ENCODE results near the gene SEMA3D.

SEMA3D gene

DNA sequence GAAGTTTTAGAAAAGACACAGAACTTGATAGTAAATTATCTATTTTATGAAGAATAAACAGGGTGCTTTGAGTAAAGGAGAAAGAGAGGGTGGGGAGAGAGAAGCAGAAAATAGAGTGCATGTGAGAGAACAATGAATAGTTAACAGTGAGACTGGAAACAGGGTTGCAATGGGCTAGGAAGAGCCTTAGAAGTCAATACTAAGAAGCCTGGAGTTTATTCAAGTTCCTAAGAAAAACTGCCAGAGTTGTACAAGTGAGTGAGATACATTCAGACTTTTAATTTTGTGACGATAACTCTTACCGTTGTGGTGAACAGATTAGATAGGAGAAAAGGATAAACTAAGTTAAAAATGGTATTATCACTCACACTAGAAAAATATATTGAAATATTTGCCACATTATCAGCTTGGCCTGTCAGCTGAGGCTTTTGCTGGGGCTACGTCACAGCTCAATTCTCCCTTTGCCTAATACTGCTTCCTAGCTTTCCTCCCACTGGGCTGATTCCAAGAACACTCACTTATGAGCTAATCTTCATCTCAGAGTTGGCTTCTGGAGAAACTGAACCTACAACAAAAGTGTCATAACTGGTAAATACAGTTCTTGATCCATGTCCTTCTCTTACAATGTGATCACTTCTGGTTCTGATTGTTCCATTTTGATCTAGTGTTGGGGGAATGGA is 92.7 kb downstream of the SEMA3D start:
- H3K4me3 ChIP-seq: no peak overlapping the region
- H3K27ac ChIP-seq: peak overlapping the region; percentile 64 to 79
- DNase-seq (ENCODE audit: low spot score): no peak
- TF ChIP-seq, protein P1, sequence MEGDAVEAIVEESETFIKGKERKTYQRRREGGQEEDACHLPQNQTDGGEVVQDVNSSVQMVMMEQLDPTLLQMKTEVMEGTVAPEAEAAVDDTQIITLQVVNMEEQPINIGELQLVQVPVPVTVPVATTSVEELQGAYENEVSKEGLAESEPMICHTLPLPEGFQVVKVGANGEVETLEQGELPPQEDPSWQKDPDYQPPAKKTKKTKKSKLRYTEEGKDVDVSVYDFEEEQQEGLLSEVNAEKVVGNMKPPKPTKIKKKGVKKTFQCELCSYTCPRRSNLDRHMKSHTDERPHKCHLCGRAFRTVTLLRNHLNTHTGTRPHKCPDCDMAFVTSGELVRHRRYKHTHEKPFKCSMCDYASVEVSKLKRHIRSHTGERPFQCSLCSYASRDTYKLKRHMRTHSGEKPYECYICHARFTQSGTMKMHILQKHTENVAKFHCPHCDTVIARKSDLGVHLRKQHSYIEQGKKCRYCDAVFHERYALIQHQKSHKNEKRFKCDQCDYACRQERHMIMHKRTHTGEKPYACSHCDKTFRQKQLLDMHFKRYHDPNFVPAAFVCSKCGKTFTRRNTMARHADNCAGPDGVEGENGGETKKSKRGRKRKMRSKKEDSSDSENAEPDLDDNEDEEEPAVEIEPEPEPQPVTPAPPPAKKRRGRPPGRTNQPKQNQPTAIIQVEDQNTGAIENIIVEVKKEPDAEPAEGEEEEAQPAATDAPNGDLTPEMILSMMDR (IDR thresholded peaks at IDR 0.05): no peak

DNA sequence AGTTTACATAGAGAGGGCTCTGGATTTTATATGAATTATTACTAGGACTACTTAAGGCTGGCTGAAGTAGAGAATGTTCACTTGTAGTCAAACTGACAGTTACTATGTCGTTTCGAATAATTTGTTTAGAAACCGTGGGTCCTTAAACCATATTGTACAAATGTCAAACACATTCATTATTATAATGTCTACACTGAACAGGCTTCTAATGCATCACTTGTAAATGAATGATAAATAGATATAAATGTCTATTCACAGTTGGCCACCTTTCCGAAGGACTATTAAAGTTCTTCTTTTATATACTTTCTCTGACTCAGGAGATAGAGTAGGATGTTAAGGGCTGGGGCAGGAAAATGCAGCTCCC is 95.3 kb downstream of the SEMA3D start:
- DNase-seq (ENCODE audit: low spot score): no peak
- TF ChIP-seq, protein P1 (IDR thresholded peaks at IDR 0.05): no peak
- Histone ChIP-seq H3K4me3 (no peak overlapping the region), H3K27ac (no peak overlapping the region)

DNA sequence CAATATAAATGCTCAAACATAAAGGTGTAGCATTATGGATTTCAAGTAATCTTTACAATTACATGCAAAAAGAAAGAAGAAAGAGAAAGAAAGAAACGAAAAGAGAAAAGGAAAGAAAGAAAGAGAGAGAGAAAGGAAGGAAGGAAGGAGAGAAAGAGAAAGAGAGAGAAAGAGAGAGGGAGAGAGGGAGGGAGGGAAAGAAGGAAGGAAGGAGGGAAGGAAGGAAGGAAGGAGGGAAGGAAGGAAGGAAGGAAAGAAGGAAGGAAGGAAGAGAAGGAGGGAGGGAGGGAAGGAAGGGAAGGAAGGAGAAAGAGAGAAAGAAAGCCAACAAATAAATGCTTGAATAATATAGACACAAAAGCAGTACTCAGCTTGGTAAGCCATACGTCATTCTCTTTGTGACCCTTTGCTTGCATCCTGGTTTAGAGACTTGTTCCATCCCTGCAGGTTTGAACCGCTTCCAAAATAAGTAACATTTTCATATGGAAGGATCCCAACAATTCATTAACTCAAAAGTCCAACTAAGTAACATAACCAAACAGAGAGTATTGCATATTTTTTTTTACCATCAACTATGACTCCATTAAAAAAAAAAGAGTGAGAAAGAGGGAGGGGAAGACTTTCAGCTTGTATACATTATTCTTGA is 95.8 kb downstream of the SEMA3D start:
- Histone ChIP-seq H3K27ac (no peak overlapping the region), H3K4me3 (no peak overlapping the region)
- TF ChIP-seq, protein P1 (IDR thresholded peaks at IDR 0.05): no peak
- no peak for DNase-seq (ENCODE audit: low spot score)

DNA sequence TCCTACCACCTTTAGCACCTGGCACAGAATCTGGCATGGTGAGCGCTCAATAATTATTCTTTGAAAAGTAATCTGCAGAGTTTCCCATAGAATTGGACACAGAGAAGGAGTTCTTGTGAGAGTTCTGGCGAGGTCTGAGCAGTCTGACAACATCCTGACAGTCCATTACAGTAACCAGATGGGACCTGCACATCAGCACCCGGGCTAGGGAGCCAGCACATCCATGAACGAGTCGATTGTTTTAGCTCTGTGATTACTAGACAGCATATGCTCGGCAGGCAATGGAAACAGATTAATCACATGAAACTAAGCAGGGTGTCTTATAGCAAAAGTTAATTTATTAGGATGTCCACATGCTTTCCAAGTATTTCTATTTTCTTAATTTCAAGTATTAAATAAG is 96.7 kb downstream of the SEMA3D start:
- TF ChIP-seq, protein P1 (IDR thresholded peaks at IDR 0.05): no peak
- no peak for DNase-seq (ENCODE audit: low spot score)
- no peak overlapping the region for H3K4me3 ChIP-seq
- no peak overlapping the region for H3K27ac ChIP-seq

DNA sequence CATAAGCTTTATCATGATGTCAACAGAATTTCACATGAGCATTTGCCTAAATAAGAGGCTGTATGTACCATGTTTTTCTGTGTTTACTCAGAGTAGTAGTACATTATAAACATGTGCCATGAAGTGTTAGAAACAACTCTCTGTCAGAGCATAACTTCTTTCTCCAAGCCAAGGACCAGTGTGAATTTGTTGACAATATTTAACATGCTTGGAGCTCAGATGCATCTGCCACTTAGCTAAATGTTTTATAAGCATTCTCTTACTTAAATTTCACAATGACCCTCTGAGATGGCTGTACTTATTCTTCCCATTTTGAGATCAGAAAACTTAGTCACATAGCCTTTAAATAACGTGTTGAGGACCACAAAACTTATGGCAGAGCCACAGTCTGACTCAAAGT is 105.0 kb downstream of the SEMA3D start:
- TF ChIP-seq, protein P1 (IDR thresholded peaks at IDR 0.05): no peak
- no peak for DNase-seq (ENCODE audit: low spot score)
- H3K4me3 ChIP-seq: no peak overlapping the region
- no peak overlapping the region for H3K27ac ChIP-seq

DNA sequence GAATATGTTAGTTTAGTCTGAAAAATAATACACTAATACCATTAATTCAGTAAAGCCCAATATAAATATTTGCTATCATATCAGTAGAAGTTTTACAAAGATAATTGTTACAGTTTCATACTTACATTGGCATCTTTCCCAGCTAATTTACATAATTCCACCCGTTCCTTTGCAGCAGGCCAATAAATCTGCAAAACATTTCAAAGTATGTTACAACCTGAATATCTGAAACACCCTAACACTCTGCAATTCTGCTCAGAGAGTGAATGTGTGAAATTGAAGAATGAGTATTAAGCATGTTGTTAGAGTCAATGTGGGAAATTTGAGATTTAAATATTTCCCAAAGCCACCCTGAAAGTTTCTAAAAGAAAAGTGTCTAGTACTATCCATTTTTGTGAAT is 105.5 kb downstream of the SEMA3D start:
- DNase-seq (ENCODE audit: low spot score): no peak
- H3K4me3 ChIP-seq: no peak overlapping the region
- TF ChIP-seq, protein P1 (IDR thresholded peaks at IDR 0.05): no peak
- H3K27ac ChIP-seq: no peak overlapping the region

DNA sequence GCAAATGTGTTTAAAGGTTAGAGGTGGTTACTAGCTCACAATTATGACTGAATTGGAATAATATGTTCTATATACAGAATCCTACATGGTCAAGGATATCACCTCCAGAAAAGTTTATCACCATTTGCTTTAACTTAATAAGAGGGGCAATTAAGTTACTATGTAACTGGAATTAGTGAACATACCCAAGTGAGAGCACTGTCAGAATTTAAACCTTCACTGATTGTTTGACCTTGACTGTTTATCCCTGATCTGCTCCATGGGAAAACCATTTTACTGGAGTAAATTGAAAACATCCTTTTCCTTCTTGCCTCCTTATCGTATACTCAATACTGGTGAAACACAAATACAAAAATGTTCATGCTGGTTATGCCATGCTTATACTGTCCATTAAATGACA is 107.4 kb downstream of the SEMA3D start:
- Histone ChIP-seq H3K27ac (no peak overlapping the region), H3K4me3 (no peak overlapping the region)
- TF ChIP-seq, protein P1 (IDR thresholded peaks at IDR 0.05): no peak
- no peak for DNase-seq (ENCODE audit: low spot score)
